ENCODE results near the gene PPARD.

DNA sequence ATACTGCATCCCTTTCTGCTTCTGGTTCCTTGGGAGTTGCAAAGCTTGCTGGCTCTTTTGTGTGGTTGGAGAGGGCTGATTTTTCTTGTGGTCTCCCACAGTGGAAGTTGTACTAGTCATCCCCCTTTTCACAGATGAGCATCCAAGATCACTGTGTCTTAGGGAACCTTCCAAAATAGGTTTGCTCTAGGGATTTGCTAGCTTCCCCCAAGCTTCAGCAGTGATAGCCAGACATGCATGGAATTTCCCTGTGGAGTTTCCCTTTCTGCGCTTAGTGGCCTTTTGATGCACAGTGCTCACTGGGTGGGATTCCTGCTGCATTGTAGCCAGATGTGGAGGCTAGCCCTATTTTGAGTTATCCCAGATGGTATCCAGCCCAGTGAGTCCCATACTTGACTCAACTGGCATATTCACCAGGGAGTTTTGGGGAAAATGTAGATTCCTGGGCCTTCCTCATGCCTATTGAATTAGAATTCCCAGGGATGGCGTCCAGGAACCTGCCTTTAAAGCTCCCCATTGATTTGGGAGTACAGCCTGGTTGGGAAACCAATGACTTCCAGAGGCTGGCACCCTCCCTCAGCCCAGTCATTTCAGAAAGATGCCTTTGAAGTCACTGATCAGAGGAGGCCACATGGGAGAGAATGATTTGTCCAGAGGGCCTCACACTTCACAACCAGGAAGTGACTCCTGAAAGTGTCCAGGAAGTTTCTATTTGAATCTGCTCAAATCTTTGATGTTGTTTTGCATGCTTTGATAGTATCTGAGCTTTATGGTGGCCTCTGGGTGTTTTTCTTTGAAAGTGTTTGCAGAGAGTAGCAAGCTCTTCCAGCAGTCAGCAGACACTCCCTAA is 25.9 kb downstream of the PPARD start:
- TF ChIP-seq POLR2A (IDR thresholded peaks at IDR 0.05) = no peak
- TF ChIP-seq, protein P1, sequence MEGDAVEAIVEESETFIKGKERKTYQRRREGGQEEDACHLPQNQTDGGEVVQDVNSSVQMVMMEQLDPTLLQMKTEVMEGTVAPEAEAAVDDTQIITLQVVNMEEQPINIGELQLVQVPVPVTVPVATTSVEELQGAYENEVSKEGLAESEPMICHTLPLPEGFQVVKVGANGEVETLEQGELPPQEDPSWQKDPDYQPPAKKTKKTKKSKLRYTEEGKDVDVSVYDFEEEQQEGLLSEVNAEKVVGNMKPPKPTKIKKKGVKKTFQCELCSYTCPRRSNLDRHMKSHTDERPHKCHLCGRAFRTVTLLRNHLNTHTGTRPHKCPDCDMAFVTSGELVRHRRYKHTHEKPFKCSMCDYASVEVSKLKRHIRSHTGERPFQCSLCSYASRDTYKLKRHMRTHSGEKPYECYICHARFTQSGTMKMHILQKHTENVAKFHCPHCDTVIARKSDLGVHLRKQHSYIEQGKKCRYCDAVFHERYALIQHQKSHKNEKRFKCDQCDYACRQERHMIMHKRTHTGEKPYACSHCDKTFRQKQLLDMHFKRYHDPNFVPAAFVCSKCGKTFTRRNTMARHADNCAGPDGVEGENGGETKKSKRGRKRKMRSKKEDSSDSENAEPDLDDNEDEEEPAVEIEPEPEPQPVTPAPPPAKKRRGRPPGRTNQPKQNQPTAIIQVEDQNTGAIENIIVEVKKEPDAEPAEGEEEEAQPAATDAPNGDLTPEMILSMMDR (IDR thresholded peaks at IDR 0.05) = no peak

Measured in Peyer's patch (tissue), 4 donors.